CD4-positive, alpha-beta T cell treated with Interleukin-4 for 4 hours (primary cell): Measurements from ENCODE around the gene CHN2.
"Not testable (repeated sequence)": the region's sequence is repeated elsewhere in the genome, so short reads cannot be mapped to it uniquely, and the experiment has no call there.

Experiments
- DNase-seq: peaks from one replicate; pipeline ENCODE4 v3.0.0-alpha.2; 2020

Gene CHN2

DNA sequence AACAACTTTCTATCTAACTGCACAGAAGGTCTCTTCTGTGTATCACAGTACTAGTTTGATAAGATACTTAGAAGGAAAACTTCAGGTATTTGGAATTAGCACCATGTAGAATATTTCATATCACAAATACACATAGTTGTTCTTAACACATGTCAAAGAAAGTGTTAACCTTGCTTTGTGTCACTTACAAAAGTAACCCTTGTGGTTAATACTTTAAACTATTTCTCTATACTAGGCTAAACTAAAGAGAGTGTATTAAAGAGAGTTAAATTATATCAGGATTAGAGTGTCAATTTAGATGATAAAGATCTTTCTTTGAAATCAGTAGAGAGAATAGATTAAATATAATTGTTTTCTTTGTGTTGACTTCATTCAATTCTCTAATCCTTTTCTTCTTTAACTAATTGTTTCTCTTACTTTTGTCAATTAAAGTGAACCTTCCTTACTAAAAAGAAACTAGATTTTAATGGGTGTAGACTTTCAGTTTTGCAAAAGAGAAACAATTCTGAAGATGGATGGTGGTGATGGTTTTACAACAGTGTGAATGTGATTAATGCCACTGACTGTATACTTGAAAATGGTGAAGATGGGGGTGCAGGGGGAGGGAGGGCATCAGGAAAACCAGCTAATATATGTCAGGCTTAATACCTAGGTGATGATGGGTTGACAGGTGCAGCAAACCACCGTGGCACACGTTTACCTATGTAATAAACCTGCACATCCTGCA lies 67.8 kb downstream of the CHN2 start:
- DNase-seq, result no peak

DNA sequence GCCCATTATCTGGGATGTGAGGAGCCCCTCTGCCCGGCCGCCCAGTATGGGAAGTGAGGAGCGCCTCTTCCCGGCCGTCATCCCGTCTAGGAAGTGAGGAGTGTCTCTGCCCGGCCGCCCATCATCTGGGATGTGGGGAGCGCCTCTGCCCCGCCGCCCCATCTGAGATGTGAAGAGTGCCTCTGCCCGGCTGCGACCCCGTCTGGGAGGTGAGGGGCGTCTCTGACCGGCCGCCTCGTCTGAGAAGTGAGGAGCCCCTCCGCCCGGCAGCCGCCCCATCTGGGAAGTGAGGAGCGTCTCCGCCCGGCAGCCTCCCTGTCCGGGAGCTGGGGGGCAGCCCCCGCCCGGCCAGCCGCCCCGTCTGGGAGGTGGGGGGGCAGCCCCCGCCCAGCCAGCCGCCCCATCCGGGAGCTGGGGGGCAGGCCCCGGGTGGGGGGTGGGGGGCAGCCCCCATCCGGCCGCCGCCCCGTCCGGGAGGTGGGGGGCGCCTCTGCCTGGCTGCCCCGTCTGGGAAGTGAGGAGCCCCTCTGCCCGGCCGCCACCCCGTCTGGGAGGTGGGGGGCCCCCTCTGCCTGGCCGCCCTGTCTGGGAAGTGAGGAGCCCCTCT lies 69.1 kb downstream of the CHN2 start:
- DNase-seq, result not testable (repeated sequence)

GRCh38 chr7:29265208-29265923 lies 70.8 kb downstream of the CHN2 start:
- DNase-seq, result no peak

DNA sequence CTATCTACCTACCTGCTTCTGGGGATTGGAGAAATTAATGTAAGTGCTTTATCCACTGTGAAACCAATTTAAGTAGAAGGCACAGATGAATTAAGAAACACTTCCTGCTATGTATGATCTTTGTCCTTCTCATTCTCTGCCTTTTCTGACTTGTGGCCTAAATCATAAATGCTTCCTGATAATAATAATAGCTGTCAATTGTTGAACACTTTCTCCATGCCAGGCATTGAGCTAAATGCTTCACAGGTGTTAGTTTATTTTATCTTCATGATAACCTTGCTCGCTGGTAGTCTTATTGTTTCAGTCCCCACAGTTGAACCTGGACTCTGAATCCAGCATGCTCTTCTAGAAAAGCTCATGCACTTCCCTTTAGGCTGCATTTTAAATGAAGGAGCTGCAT lies 75.4 kb downstream of the CHN2 start:
- no peak for DNase-seq

DNA sequence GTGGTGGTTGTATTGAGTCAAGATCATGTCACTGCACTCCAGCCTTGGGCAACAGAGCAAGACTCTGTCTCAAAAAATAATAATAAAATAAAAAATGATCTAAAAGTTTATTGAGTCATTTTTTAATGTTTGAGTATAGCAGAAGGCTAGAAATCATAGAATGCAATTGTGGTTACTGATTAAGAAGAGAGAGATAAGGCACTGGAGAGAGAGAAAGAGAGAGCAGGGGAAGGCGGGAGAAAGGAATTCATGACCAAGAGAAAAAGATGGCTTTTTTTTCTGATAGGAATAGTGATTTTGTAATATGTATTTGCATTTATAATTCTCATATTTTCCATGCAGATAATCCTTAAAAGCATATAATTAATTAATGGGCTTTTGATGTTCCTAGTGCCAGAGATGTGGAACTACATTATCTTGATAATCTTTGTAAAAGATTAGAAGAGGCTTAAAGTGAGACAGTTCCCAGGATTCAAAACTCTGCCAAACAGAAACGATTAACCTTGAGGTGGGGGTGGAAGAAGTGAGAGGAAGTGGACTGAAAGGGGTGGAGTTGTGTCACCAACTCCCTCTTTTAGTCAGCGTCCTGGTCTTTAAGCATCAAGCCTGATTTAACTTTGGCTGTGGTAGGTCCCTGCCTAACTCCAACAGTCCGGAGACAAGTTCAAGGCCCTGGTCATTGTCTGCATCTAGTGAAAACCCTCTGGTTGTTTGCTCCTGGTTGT lies 76.2 kb downstream of the CHN2 start:
- peak; percentile 8 for DNase-seq

DNA sequence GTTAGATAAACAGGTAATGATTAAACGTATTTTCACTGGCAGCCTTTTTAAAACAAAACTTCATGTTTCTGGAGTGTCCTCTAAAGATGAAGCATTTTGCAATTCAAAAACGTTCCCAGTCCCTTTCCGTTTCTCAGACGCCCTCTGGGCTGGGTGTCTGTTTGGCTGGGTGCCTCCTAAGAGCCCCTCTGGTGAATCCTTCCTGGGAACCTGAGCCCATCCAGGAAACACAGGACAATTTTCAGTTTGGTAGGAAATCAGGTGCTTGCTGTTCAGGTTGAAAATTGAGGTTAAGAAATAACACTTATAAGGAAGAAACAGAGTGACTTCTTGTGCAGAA lies 76.7 kb downstream of the CHN2 start:
- DNase-seq, result no peak

DNA sequence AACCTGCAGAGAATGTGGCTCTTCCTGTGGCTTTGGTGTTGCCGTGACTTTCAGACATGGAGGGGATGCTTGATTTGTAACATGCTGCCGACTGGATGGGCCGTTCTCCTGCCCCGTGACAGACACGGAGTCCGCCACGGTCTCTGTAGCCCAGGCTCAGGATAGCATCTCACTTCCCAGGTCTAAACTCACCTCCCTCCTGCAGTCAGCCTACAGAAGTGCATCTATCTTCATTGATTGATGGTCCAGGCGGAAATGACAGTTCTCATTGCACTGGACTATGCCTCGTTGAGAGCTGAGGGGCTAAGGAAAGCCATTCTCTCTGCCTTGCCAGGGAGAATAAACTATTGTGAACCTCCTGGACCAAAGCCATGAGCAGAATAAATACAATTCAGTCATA lies 77.5 kb downstream of the CHN2 start:
- no peak for DNase-seq

DNA sequence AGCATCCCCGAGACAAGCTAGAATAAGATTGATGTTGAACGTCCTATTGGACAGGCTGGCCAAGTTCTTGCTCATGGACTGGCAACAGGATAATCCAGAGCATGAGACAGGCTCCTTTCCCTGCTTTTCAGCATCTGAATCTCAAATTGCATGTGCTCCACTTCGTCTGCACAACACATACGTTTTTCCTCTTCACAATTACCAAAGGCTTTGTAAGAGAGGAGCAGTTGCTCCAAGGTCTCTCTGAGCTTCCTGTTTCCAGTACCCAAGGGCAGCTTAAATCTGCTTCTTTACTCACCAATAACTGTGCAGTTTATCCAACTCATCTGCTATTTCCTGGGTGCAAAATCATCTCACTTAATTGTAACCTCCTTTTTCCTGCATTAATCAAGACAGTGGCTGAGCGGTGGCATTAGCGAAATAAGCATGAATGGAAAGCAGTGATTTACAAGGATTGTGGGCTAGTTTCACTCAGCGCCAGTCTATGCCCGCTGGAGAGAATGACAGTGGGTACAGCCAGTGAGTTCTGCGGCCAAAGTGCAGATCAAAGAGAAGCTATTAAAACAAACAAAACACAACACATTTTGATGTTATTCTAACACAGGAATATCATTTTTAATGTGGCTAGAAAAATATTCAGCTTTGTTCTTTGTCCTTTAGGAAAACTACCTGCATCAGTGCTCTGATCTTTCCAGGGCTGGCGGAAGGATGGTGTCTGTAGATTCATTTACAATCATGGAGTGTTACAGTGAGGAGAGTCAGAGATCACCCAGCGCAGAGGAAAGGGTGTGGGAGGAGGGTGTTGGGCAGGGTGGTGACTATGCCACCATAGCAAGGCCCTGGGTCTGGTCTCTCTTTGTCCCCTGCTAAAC lies 79.8 kb downstream of the CHN2 start:
- DNase-seq, result no peak

- no peak for DNase-seq
Measured at GRCh38 chr7:29275018-29275318, 80.4 kb downstream of the CHN2 start.

DNA sequence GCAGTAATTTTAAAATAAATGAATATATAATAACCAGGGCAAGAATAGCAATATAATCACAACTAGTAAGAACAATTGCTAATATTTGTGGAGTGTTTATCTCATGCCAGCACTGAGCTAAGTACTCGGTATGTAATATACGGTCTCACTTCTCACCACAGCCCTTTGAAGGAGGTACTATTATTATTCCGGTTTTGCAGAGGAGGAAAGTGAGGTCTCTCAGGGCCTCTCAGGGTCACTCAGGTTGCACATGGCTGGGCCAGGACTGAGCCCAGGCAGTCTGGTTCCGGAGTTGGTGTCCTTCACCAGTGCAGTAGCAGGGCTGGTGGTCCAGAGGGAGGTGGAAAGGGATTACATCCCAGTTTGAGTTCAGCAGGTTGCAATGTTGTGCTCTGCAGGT lies 80.9 kb downstream of the CHN2 start:
- DNase-seq, result no peak

- no peak for DNase-seq
Measured at GRCh38 chr7:29276199-29276598, 81.6 kb downstream of the CHN2 start.

GRCh38 chr7:29276806-29277205 lies 82.2 kb downstream of the CHN2 start:
- DNase-seq, result no peak

- no peak for DNase-seq
Measured at GRCh38 chr7:29277436-29278215, 83.1 kb downstream of the CHN2 start.

DNA sequence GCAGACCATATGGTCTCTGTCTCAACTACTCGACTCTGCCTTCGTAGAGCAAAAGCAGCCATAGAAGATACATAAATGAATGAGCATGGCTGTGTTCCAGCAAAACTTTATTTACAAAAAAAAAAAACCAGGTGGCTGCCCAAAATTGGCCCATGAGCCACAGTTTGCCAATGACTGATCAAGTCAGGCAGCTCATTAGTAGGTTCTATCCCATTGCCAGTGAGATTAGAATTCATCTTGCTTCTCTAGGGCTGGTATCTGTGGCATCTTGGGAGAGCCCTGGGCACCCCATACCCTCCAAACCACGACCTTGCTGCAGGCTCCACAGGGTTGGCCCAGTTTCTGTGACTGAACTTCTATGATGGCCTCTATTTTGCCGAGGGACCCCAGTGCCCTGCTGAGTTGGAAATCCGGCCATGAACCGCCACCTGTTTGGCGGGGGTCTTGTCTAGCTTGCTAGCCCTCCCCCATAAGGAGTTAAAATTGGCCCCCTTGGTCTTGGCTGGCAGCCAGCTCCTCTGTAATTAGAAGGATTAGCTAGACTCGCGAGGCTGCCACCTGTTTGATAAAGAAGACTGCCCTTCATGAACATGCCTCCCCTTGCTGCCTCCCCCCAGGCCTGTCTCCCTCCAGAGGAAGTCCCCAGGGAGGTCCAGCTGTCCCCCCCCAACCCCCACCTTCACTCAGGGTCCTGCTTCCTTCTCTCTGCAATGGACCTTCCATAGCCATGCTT lies 83.9 kb downstream of the CHN2 start:
- no peak for DNase-seq

- no peak for DNase-seq
Measured at GRCh38 chr7:29281782-29282541, 87.4 kb downstream of the CHN2 start.

DNA sequence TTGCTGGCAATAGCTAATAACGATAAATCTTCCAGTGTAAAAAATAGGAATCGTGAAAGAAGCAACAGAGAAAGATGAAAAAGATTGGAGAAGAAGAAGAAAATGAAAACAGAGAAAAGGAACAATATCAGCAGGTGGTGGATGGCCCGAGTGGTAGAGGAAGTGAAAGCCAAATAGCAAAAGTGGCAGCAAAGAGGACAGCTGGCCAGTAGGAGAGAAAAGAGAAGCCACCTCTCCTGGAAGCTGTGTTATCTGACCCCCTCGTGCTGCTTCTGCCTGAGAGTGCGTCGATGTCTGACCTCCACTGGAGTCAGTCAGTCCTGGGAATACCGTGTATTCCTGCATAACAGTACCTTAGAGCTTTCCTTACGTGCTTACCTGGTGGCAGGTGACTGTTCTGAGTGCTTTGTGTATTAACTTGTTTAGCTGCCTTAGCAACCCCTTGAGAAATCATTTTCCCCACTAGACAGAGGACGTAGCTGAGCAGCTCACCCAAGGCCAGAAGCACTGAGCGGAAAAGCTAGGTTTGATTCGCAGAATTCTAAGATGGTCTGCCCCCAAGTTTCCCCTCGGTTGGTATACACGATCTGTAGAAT lies 88.3 kb downstream of the CHN2 start:
- DNase-seq, result no peak

- no peak for DNase-seq
Measured at GRCh38 chr7:29284696-29285443, 90.3 kb downstream of the CHN2 start.

DNA sequence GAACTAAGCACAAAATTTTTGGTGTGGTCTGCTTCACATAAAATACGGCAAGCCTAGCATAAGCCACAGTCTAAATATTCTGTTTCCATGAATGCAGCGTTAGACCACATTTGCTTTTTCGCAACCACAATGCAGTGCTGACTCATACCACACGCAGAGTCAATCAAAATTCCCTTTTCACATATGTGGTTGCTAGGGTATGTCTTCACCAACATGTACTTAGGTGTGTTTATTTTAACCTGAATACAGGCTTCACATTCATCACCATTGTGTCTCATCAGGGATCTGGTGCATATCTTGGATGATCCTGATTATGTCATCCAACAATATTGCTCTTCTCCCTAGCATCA lies 90.8 kb downstream of the CHN2 start:
- peak; percentile 66 for DNase-seq

GRCh38 chr7:29285861-29286260 lies 91.3 kb downstream of the CHN2 start:
- DNase-seq, result no peak

GRCh38 chr7:29287366-29287765 lies 92.8 kb downstream of the CHN2 start:
- DNase-seq, result no peak
